ENCODE results near the gene TTLL11.

- no peak for TF ChIP-seq ARNTL (CRISPR knock-in tag; IDR thresholded peaks at IDR 0.05; ENCODE audit: borderline replicate concordance, low read depth)
- no peak for TF ChIP-seq SNAI2 (CRISPR knock-in tag; IDR thresholded peaks at IDR 0.05)
- no peak for TF ChIP-seq BACH2 (CRISPR knock-in tag; IDR thresholded peaks at IDR 0.05; ENCODE audit: borderline replicate concordance)
- no peak for TF ChIP-seq ZFP30 (CRISPR knock-in tag; IDR thresholded peaks at IDR 0.05)
- no peak for TF ChIP-seq ZNF8 (CRISPR knock-in tag; IDR thresholded peaks at IDR 0.05)
- no peak for TF ChIP-seq OSR1 (CRISPR knock-in tag; IDR thresholded peaks at IDR 0.05)
- no peak for TF ChIP-seq RARB (CRISPR knock-in tag; IDR thresholded peaks at IDR 0.05)
- no peak for TF ChIP-seq PATZ1 (CRISPR knock-in tag; IDR thresholded peaks at IDR 0.05; ENCODE audit: borderline replicate concordance)
- no peak for TF ChIP-seq ZFP3 (CRISPR knock-in tag; IDR thresholded peaks at IDR 0.05)
- TF ChIP-seq CSRNP3 (CRISPR knock-in tag; IDR thresholded peaks at IDR 0.05) = no peak
- no peak for TF ChIP-seq ZC3H10 (CRISPR knock-in tag; IDR thresholded peaks at IDR 0.05)
- TF ChIP-seq ZNF70 (CRISPR knock-in tag; IDR thresholded peaks at IDR 0.05) = no peak
- TF ChIP-seq TCF4 (CRISPR knock-in tag; IDR thresholded peaks at IDR 0.05; ENCODE audit: borderline replicate concordance) = no peak
These were observed 129.5 kb downstream of the TTLL11 start for GRCh38 chr9:121963528-121963995.

All from SK-N-SH treated with all-trans-retinoic acid at 6 μM for 48 hours (cell line).